Fibroblast of lung (primary cell): ENCODE measurements around the gene NTN1. TPM values are rescaled to one million over a fixed set of nuclear protein-coding genes. Genes with fewer than 3 reads are reported as not detected.

ENCODE experiments used
- DNase-seq, 2 donors: peaks; one replicate each; pipeline versions ENCODE4 v3.0.0 to v3.0.0-alpha.2; 2010; ENCODE audit warnings: low read depth in 2 of 2
- H2AFZ ChIP-seq: 2 replicates; pipeline ENCODE4 v1.5.1; 2012; ENCODE audit warnings: low read length, control low read depth, inconsistent platforms
- H3K27ac ChIP-seq: 2 replicates; pipeline ENCODE4 v1.5.1; 2011; ENCODE audit warnings: low read length, control low read depth; ENCODE audit not compliant: insufficient read depth
- H3K27me3 ChIP-seq: 2 replicates; pipeline ENCODE4 v1.5.1; 2011; ENCODE audit warnings: mild to moderate bottlenecking, low read length; ENCODE audit not compliant: control insufficient read depth, insufficient read depth
- H3K36me3 ChIP-seq: 2 replicates; pipeline ENCODE4 v1.5.1; 2011; ENCODE audit warnings: low read length; ENCODE audit not compliant: control insufficient read depth, insufficient read depth
- H3K4me1 ChIP-seq: 2 replicates; pipeline ENCODE4 v1.5.1; 2011; ENCODE audit warnings: low read length; ENCODE audit not compliant: control insufficient read depth, insufficient read depth; ENCODE audit errors: extremely low read depth
- H3K4me2 ChIP-seq: 2 replicates; pipeline ENCODE4 v1.5.1; 2011; ENCODE audit warnings: low read length, control low read depth; ENCODE audit not compliant: insufficient read depth; ENCODE audit errors: extremely low read depth
- H3K4me3 ChIP-seq, 4 experiments: fragments of 200-600 bp in 1 of 4; sonication (generic) in 1 of 4; replicated peaks in 1 of 4; 2 replicates each; pipeline ENCODE4 v1.5.1; 2011 to 2016; ENCODE audit warnings: low read length in 4 of 4, low read depth in 3 of 4, mild to moderate bottlenecking in 3 of 4, control low read depth in 2 of 4, inconsistent platforms in 1 of 4, mixed read lengths in 1 of 4; ENCODE audit not compliant: insufficient read depth in 1 of 4; ENCODE audit errors: control extremely low read depth in 1 of 4
- H3K79me2 ChIP-seq: 2 replicates; pipeline ENCODE4 v1.5.1; 2012; ENCODE audit warnings: mild to moderate bottlenecking, low read length, inconsistent platforms; ENCODE audit not compliant: control insufficient read depth, insufficient read depth
- H3K9ac ChIP-seq: 2 replicates; pipeline ENCODE4 v1.5.1; 2011; ENCODE audit warnings: mild to moderate bottlenecking, low read length, control low read depth; ENCODE audit not compliant: insufficient read depth
- H3K9me3 ChIP-seq: 2 replicates; pipeline ENCODE4 v1.5.1; 2012; ENCODE audit warnings: low read depth, low read length; ENCODE audit not compliant: control insufficient read depth, insufficient read depth
- H4K20me1 ChIP-seq: 2 replicates; pipeline ENCODE4 v1.5.1; 2011; ENCODE audit warnings: low read length; ENCODE audit not compliant: control insufficient read depth, insufficient read depth; ENCODE audit errors: extremely low read depth
- CTCF ChIP-seq, 2 donors: IDR thresholded peaks in 1 of 2; conservative IDR thresholded peaks in 1 of 2; 1 replicate in 1 of 2; 2 replicates in 1 of 2; pipeline ENCODE4 v1.5.1; 2011 to 2012; ENCODE audit warnings: low read length in 2 of 2, control low read depth in 1 of 2, inconsistent platforms in 1 of 2, low read depth in 1 of 2, mild to moderate bottlenecking in 1 of 2
- EZH2 ChIP-seq: IDR thresholded peaks from 2 replicates; pipeline ENCODE4 v1.5.1; 2012; ENCODE audit warnings: low read length, control low read depth, mild to moderate bottlenecking; ENCODE audit errors: missing control alignments
- polyA plus RNA-seq, 2 donors: library from polyadenylated mRNA; depleted of rRNA in 1 of 2; stranded (reverse) in 1 of 2; unstranded in 1 of 2; fragments of >200 nt; gene quantifications; 2 replicates each; pipeline ENCODE4 v1.2.1, GENCODE V29; 2011 to 2012; ENCODE audit warnings: missing spikeins in 1 of 2
- total RNA-seq: library from RNA; depleted of rRNA; stranded (reverse); fragments of >200 nt; gene quantifications from 2 replicates; pipeline ENCODE4 v1.2.1, GENCODE V29; 2014

Gene NTN1
- total and polyA plus RNA-seq, 2 donors (not counting 1 experiment from before 2014, with no cell fraction given), result 0.17 to 3.1 TPM

GRCh38 chr17:9233271-9233599 is 211.9 kb downstream of the NTN1 start:
- H3K4me1 ChIP-seq, result peaks cover 2% of the 10 kb centered on the region
- no peaks in the 10 kb centered on the region for H4K20me1 ChIP-seq
- H3K4me3 ChIP-seq, result no peak overlapping the region
- H3K9ac ChIP-seq, result no peak overlapping the region
- no peak overlapping the region for H3K4me2 ChIP-seq
- no peaks in the 10 kb centered on the region for H3K27me3 ChIP-seq
- H3K79me2 ChIP-seq, result no peaks in the 10 kb centered on the region
- H3K27ac ChIP-seq, result no peak overlapping the region
- H3K36me3 ChIP-seq, result no peaks in the 10 kb centered on the region
- H3K9me3 ChIP-seq, result no peaks in the 10 kb centered on the region
- H2AFZ ChIP-seq, result no peak overlapping the region
- DNase-seq, result no peak
- TF ChIP-seq EZH2, result no peak
- TF ChIP-seq CTCF (conservative IDR thresholded peaks at IDR 0.05 in 1 of 2, IDR thresholded peaks at IDR 0.05 in 1 of 2; ENCODE audit: low read depth in 1 of 2, low read length in 2 of 2), result no peak

- no peak overlapping the region for H3K4me2 ChIP-seq
- peaks cover 2% of the 10 kb centered on the region for H3K4me1 ChIP-seq
- TF ChIP-seq EZH2 (no peak), CTCF (conservative IDR thresholded peaks at IDR 0.05 in 1 of 2, IDR thresholded peaks at IDR 0.05 in 1 of 2; ENCODE audit: low read depth in 1 of 2, low read length in 2 of 2) (no peak)
- no peak overlapping the region for H3K4me3 ChIP-seq
- H3K79me2 ChIP-seq, result no peaks in the 10 kb centered on the region
- no peak overlapping the region for H2AFZ ChIP-seq
- no peak overlapping the region for H3K9ac ChIP-seq
- H3K27ac ChIP-seq, result no peak overlapping the region
- H3K27me3 ChIP-seq, result no peaks in the 10 kb centered on the region
- no peaks in the 10 kb centered on the region for H3K9me3 ChIP-seq
- no peak for DNase-seq
- no peaks in the 10 kb centered on the region for H4K20me1 ChIP-seq
- H3K36me3 ChIP-seq, result no peaks in the 10 kb centered on the region
Measured at GRCh38 chr17:9233761-9234160, 212.5 kb downstream of the NTN1 start.

- Histone ChIP-seq H3K4me2 (no peak overlapping the region), H3K36me3 (no peaks in the 10 kb centered on the region), H3K4me1 (no peaks in the 10 kb centered on the region), H3K79me2 (no peaks in the 10 kb centered on the region), H3K9me3 (no peaks in the 10 kb centered on the region), H4K20me1 (no peaks in the 10 kb centered on the region), H2AFZ (no peak overlapping the region), H3K27ac (no peak overlapping the region), H3K9ac (no peak overlapping the region), H3K4me3 (no peak overlapping the region), H3K27me3 (no peaks in the 10 kb centered on the region)
- TF ChIP-seq EZH2 (no peak), CTCF (conservative IDR thresholded peaks at IDR 0.05 in 1 of 2, IDR thresholded peaks at IDR 0.05 in 1 of 2; ENCODE audit: low read depth in 1 of 2, low read length in 2 of 2) (no peak)
- no peak for DNase-seq
Measured at GRCh38 chr17:9234389-9234945, 213.2 kb downstream of the NTN1 start.
